Measurements from ENCODE around the gene DNAL4.
A peak's percentile ranks its signal among the peaks of the same experiment; 100 is the strongest.

The DNAL4 gene

GRCh38 chr22:38784035-38784434 is 9.9 kb downstream of the DNAL4 start:
- DNase-seq = no peak

DNA sequence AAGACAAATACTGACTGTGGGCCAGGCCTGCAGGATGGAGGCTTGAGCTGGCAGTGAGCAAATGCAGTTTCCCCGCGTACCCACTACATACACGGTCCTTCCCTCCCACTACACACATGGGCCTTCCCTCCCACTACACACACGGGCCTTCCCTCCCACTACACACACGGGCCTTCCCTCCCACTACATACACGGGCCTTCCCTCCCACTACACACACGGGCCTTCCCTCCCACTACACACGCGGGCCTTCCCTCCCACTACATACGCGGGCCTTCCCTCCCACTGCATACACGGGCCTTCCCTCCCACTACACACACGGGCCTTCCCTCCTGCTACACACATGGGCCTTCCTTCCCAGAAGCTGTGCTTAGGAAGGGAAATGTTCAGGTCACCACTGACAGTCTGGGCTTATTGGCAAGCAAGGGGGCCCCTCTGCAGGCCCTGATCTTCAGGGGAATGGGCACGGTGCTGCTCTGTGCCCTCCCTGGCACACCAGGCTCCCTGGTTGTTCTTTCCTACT is 10.8 kb downstream of the DNAL4 start:
- DNase-seq = no peak

GRCh38 chr22:38782402-38783094 is 11.4 kb downstream of the DNAL4 start:
- no peak for DNase-seq

DNA sequence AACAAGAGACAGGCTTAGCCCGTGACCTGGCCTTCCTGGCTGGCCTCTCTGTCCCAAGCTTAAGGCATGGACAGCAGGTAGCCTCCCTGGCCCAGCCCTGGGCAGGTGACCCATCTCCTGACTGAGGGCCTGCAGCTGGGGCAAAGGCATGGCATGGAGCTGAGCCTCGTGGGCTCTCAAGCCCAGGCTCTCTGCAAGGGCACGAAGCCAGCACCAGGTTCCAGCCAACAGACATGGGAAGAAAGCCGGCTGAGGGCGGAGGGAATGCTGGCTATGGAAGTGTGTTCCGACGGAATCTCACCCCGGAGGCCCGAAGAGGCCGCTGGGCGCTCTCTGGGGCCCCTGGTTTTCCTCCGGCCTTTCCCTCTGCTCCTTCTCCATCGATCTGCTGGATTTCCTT is 12.9 kb downstream of the DNAL4 start:
- no peak for DNase-seq

- no peak for DNase-seq
These were observed 16.8 kb downstream of the DNAL4 start for GRCh38 chr22:38777087-38777671.

- no peak for DNase-seq
These were observed 17.9 kb downstream of the DNAL4 start for GRCh38 chr22:38776086-38776485.

DNA sequence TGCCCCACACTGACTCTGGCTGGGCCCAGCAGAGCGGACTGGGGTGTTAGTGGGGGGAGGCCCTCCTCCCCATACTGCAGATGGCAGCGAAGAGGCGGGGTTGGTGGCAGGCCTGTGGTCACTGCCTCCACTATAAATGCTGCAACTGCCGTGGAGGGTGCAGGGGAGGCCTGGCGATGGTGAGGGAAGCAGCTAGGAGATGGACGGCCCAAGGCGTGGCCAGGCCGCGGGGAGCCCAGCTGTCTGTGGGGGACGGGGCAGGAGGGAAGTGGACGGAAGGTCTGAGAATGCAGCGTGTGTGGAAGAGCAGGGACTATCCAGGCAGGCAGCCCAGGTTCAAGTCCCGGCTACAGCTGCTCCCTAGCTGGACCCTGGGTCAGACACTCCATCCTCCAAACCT is 18.3 kb downstream of the DNAL4 start:
- no peak for DNase-seq

- DNase-seq = no peak
These were observed 19.3 kb downstream of the DNAL4 start for GRCh38 chr22:38774496-38775166.

GRCh38 chr22:38773363-38773946 is 20.5 kb downstream of the DNAL4 start:
- no peak for DNase-seq

DNA sequence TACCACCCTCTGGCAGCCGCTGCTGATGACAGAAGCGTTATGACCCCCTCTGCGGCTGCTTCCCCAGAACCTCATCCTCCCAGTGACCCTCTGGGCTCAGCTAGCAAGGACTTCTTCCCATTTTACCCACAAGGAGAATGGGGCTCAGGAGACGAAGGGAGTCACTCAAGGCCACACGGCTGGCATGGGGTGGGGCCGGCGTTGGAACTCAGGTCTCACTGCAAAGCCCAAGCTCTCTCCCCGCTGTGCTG is 21.4 kb downstream of the DNAL4 start:
- DNase-seq = no peak

DNA sequence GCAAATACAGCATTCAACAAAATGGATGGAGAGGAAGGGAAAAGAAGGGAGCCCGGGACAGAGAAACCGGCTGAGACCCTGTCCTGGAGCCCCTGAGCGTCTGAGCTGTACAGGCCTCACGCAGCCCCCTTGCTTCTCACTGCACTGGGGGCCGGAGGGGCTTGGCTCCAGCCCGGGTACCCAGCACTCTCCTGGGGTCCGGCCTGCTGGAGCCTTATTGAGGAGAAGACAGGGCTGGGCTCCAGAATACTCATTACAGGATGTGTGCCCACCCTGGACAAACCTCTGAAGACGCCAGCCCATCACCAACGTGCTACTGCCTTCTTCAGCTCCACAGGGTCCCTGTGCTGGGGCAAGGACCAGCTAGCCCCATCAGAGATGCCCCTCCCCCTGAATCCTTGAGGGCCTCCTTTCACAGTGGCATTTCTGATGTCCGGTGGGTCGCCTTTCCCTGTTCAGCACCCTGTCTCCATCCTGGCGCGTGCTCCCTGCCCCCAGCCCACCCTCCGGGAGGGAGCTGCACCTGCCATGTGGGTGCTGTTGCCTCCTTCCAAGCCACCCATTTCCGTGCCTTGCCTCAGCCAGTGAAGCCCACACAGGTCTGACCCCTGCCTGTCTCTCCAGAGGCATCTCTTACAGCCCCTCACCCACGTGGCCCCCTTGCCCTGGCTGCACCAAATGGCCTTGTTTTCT is 23.5 kb downstream of the DNAL4 start:
- DNase-seq = no peak

DNA sequence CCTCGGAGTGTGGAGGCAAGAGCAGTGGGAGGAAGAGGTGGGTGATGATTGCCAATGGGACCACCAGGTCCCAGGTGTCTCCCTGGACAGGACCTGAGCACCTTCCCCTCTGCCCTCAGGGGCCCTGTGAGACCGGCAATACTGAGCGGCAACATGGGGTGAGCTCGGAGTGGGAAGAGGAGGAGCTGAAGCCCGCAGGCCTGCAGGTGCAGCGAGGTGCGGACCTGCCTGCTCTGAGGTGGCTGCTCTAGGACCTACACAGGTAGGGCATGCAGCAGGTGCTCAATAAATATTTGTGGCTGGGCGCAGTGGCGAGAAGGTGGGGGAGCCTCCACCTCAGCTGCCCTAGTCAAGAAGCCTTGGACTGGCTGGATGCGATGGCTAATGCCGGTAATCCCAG is 25.9 kb downstream of the DNAL4 start:
- no peak for DNase-seq

DNA sequence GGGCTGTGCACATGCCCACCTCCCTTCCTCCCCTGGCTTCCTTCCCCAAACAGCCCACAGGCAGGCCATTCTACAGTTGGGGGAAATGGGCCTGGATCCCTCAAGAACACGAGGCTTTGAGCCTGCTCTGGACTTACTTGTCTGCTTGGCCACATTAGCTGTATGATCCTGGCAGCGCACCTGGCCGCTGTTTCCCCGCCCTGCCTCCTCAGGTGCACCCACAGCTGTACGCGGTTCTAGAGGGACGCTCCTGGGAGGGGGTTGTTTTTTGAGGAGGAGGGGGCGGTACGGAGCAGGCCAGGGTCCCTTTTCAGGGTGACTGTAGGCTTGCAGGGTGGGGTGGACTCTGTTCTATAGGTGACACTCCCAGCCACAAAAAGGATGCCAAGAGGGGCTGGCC is 26.6 kb downstream of the DNAL4 start:
- DNase-seq = no peak

GRCh38 chr22:38766076-38766777 is 27.7 kb downstream of the DNAL4 start:
- peak; percentile 32 to 43 for DNase-seq

GRCh38 chr22:38762551-38762983 is 31.4 kb downstream of the DNAL4 start:
- no peak for DNase-seq

DNA sequence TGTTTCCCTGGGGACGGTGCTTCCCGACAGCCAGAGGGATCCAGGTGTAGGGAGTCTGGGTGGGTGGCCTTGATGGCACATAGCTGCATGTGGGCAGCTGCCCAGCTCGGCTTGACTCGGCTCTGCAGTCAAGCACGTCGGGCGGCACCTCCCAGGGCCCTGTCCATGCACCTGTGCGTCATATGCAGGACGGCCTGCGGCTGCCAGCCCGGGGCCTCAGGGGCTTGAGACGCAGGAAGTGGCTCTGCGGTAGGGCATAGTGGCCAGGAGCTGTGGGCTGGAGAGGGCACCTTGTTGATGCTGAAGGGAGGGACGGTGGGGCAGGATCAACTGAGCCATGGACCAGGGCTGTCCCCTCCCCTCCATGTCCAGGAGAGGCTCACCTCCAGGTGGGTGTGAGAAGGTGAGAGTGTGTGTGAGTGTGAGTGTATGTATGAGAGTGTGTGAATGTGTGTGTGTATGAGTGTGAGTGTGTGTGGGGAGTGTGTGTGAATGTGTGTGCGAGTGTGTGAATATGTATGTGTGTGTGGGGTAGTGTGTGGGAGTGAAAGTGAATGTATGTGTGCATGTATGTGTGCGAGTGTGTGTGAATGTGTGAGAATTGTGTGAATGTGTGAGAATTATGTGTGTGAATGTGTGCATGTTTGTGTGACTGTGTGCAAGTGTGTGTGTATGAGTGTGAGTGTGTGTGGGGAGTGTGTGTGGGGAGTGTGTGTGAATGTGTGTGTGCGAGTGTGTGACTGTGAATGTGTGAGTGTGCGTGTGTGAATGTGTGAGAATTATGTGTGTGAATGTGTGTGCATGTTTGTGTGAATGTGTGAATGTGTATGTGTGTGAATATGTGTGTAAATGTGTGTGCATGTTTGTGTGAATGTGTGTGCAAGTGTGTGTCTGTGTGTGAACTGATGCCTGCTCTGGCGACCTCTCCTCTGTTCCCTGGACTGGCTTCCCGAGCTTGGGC is 32.5 kb downstream of the DNAL4 start:
- no peak for DNase-seq

DNA sequence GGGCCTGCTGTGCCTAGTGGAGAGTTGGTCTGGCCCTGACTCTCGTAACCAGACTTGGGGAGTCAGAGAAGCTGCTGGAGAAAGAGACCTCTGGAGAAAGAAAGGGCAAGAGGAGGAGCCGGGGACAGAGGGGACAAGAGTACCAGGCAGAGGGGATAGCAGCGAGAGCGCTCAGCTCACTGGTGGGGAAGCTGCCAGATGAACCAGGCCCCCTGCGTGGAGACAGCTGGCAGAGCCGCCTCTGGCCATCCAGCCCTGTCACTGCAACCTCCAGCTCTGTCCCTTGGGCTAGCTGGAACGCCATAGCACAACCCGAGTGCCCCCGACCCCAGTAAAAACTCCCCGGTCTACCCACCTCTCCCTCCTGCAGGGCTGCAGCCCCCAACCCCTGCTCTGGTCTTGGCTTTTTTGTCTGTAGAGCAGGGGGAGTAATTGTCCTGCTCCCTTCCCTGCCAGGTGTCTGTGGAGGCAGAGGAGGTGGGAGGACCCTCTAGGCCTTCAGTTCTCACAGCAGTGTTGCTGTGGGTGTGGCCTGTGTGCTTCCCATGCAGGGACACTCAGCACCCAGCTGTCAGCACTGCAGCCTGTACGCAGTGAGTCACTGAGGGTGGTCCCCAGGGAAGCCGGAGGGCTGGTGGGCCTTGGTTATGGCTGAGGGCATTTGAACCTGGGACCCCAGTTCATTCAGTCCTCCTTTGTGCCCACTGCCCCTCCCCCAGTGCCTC is 33.3 kb downstream of the DNAL4 start:
- DNase-seq = no peak

GRCh38 chr22:38759005-38759404 is 34.9 kb downstream of the DNAL4 start:
- DNase-seq = no peak

GRCh38 chr22:38758276-38758945 is 35.5 kb downstream of the DNAL4 start:
- DNase-seq = peak; percentile 79 to 80

GRCh38 chr22:38757464-38757757 is 36.5 kb downstream of the DNAL4 start:
- no peak for DNase-seq

Data from activated CD4-positive, alpha-beta T cell treated with anti-CD3 and anti-CD28 coated beads for 4 hours (primary cell).